Endothelial cell of umbilical vein (primary cell): ENCODE data around the gene CALHM6. TPM values are rescaled to one million over a fixed set of nuclear protein-coding genes. Genes with fewer than 3 reads are reported as not detected.

Experiments used
- BruUV-seq: library from RNA; stranded (reverse); fragments of 400-500 nt; replicated peaks from 2 replicates; lab custom pipeline; 2021; lab: Mats Ljungman, UMichigan
- CTCF ChIA-PET: fragments of 300-600, 350-600 bp; sonication (Branson Sonifier 250); formaldehyde crosslinking; loops from one replicate; lab custom pipeline; 2021; ENCODE audit warnings: antibody characterized with exemption, inconsistent platforms; lab: Charles Lee
- POLR2A ChIA-PET: fragments of 300-600, 350-600 bp; sonication (Branson Sonifier 250); formaldehyde crosslinking; loops from one replicate; lab custom pipeline; 2021; ENCODE audit warnings: antibody characterized with exemption, inconsistent platforms; lab: Charles Lee
- DNase-seq: peaks from one replicate; pipeline ENCODE4 v3.0.0-alpha.2; 2011; ENCODE audit warnings: low read depth, low spot score
- FAIRE-seq: peaks from 2 replicates; lab custom pipeline; 2011; peaks lifted over from hg19 to GRCh38; lab: Jason Lieb, UNC
- H2AFZ ChIP-seq: 2 replicates; pipeline ENCODE4 v1.6.0; 2012; ENCODE audit warnings: low read depth, low read length, control low read depth, inconsistent platforms
- H3K27ac ChIP-seq: 2 replicates; pipeline ENCODE4 v1.5.1; 2011; ENCODE audit warnings: low read depth, mild to moderate bottlenecking, control low read depth, low read length, moderate library complexity; ENCODE audit not compliant: insufficient read depth
- H3K27me3 ChIP-seq, 2 experiments: 2 replicates each; pipeline versions ENCODE4 v1.6.0 to v1.6.1; 2011; ENCODE audit warnings: low read length in 2 of 2, mixed read lengths in 1 of 2; ENCODE audit not compliant: control insufficient read depth in 2 of 2, insufficient read depth in 2 of 2
- H3K36me3 ChIP-seq, 2 experiments: 2 replicates in 1 of 2; 3 replicates in 1 of 2; pipeline ENCODE4 v1.5.1; 2011; ENCODE audit warnings: low read length in 2 of 2, mild to moderate bottlenecking in 1 of 2, moderate library complexity in 1 of 2; ENCODE audit not compliant: control insufficient read depth in 2 of 2, insufficient read depth in 2 of 2; ENCODE audit errors: extremely low read depth in 1 of 2
- H3K4me1 ChIP-seq: 3 replicates; pipeline ENCODE4 v1.5.1; 2011; ENCODE audit warnings: mild to moderate bottlenecking, low read length; ENCODE audit not compliant: control insufficient read depth, insufficient read depth; ENCODE audit errors: extremely low read depth
- H3K4me2 ChIP-seq: 2 replicates; pipeline ENCODE4 v1.6.1; 2011; ENCODE audit warnings: low read length, control low read depth, mixed read lengths; ENCODE audit not compliant: insufficient read depth
- H3K4me3 ChIP-seq, 3 experiments: fragments of 200-600 bp in 1 of 3; sonication (generic), shearing (Covaris generic) in 1 of 3; replicated peaks in 1 of 3; 2 replicates each; pipeline ENCODE4 v1.5.1; 2011 to 2016; ENCODE audit warnings: control low read depth in 3 of 3, low read length in 3 of 3, mild to moderate bottlenecking in 2 of 3, inconsistent platforms in 1 of 3, low read depth in 1 of 3, moderate library complexity in 1 of 3; ENCODE audit not compliant: insufficient read depth in 1 of 3
- H3K79me2 ChIP-seq: 2 replicates; pipeline ENCODE4 v1.6.0; 2012; ENCODE audit warnings: low read length, inconsistent platforms; ENCODE audit not compliant: control insufficient read depth, insufficient read depth
- H3K9ac ChIP-seq: replicated peaks from 2 replicates; pipeline ENCODE3; 2011; ENCODE audit warnings: low read length, control low read depth; ENCODE audit not compliant: insufficient read depth; ENCODE audit errors: extremely low read depth
- H3K9me1 ChIP-seq: replicated peaks from 3 replicates; pipeline ENCODE4 v1.6.0; 2011; ENCODE audit warnings: mild to moderate bottlenecking, low read length; ENCODE audit not compliant: control insufficient read depth, insufficient read depth; ENCODE audit errors: extremely low read depth
- H3K9me3 ChIP-seq: replicated peaks from 2 replicates; pipeline ENCODE4 v1.5.1; 2012; ENCODE audit warnings: low read length, inconsistent platforms; ENCODE audit not compliant: control insufficient read depth, insufficient read depth
- H4K20me1 ChIP-seq: replicated peaks from 2 replicates; pipeline ENCODE3; 2011; ENCODE audit warnings: mild to moderate bottlenecking, low read length; ENCODE audit not compliant: control insufficient read depth, insufficient read depth; ENCODE audit errors: extremely low read depth
- CTCF ChIP-seq, 2 donors: IDR thresholded peaks; 1 replicate in 1 of 2; 2 replicates in 1 of 2; pipeline ENCODE4 v1.5.1; 2011; ENCODE audit warnings: low read length in 2 of 2, mild to moderate bottlenecking in 2 of 2, moderate library complexity in 2 of 2, control low read depth in 1 of 2, inconsistent platforms in 1 of 2, low read depth in 1 of 2; ENCODE audit not compliant: insufficient read depth in 1 of 2; ENCODE audit errors: extremely low read depth in 1 of 2
- EZH2 ChIP-seq: IDR thresholded peaks from 2 replicates; pipeline ENCODE4 v1.6.1; 2012; ENCODE audit warnings: borderline replicate concordance, low read depth, mild to moderate bottlenecking, moderate library complexity, low read length, inconsistent platforms; ENCODE audit not compliant: severe bottlenecking
- FOS ChIP-seq: IDR thresholded peaks from 2 replicates; pipeline ENCODE4 v1.6.1; 2011; ENCODE audit warnings: mild to moderate bottlenecking, low read length, moderate library complexity, borderline replicate concordance; ENCODE audit not compliant: insufficient read depth
- GATA2 ChIP-seq: IDR thresholded peaks from 2 replicates; pipeline ENCODE4 v1.7.0; 2011; ENCODE audit warnings: low read depth, mild to moderate bottlenecking, moderate library complexity, mixed read lengths, low read length; ENCODE audit not compliant: insufficient read length, insufficient read depth
- JUN ChIP-seq: IDR thresholded peaks from 2 replicates; pipeline ENCODE4 v1.6.1; 2011; ENCODE audit warnings: borderline replicate concordance, low read depth; ENCODE audit not compliant: insufficient read length, insufficient read depth
- MAX ChIP-seq: IDR thresholded peaks from 2 replicates; pipeline ENCODE4 v1.6.1; 2011; ENCODE audit not compliant: insufficient read depth, insufficient read length
- MYC ChIP-seq: IDR thresholded peaks from one replicate; pipeline ENCODE4 v1.6.1; 2011; ENCODE audit warnings: mild to moderate bottlenecking, low read depth, low read length
- POLR2A ChIP-seq: IDR thresholded peaks from 2 replicates; pipeline ENCODE4 v1.6.1; 2012; ENCODE audit warnings: low read depth, mild to moderate bottlenecking, control low read depth, low read length
- POLR2AphosphoS5 ChIP-seq: IDR thresholded peaks from 2 replicates; pipeline ENCODE4 v1.6.1; 2012; ENCODE audit warnings: low read depth, mild to moderate bottlenecking, control low read depth, low read length, moderate library complexity; ENCODE audit not compliant: insufficient read depth
- dilution Hi-C: fragments of 300-500 bp; cut with MboI; formaldehyde crosslinking; loops from one replicate; pipeline ENCODE4 v1.15.0; 2019; ENCODE audit warnings: low sequenced_read_pairs; ENCODE audit not compliant: extremely low pct_ligation_motif_present
- intact Hi-C: fragments of 100-400 bp; cut with micrococcal nuclease; formaldehyde crosslinking; loops from one replicate; pipeline ENCODE4 v1.10.0; 2022
- polyA plus RNA-seq, 4 experiments: library from polyadenylated mRNA; depleted of rRNA in 3 of 4; stranded (reverse) in 3 of 4; unstranded in 1 of 4; fragments of >200 nt; gene quantifications; 2 replicates each; pipeline versions ENCODE4 v1.2.1 to v1.2.3, GENCODE V29; 2011 to 2012; ENCODE audit warnings: missing spikeins in 1 of 4
- total RNA-seq: library from RNA; stranded (reverse); gene quantifications from 2 replicates; pipeline ENCODE4 v1.2.3, GENCODE V29; 2021

CALHM6 gene
- total and polyA plus RNA-seq, 2 donors (not counting 3 experiments of a cell fraction or from before 2014, with no cell fraction given): 0.08 TPM; not detected in 1

GRCh38 chr6:116443105-116443504, 18.1 kb upstream of the CALHM6 start:
- H3K9me3 ChIP-seq: no peaks in the 10 kb centered on the region
- H3K9ac ChIP-seq: no peak overlapping the region
- no TSS peak for BruUV-seq
- CTCF ChIA-PET: interaction anchor here (1.0 to 4.4 kb wide), 6 partner anchors 10 to 225 kb away, joined by 3 to 36 read pairs (median 4); partner anchors contain the start of gene CALHM5
- no peak for TF ChIP-seq CTCF (IDR thresholded peaks at IDR 0.05; ENCODE audit: extremely low read depth in 1 of 2, insufficient read depth in 1 of 2, low read depth in 1 of 2, low read length in 2 of 2)
- no peak for TF ChIP-seq POLR2AphosphoS5
- TF ChIP-seq GATA2: no peak
- no peak for TF ChIP-seq MAX
- TF ChIP-seq POLR2A: no peak
- no peak for TF ChIP-seq FOS
- no peak for TF ChIP-seq EZH2
- no peak for TF ChIP-seq MYC
- no peak for TF ChIP-seq JUN
- H4K20me1 ChIP-seq: no peaks in the 10 kb centered on the region
- H3K9me1 ChIP-seq: no peaks in the 10 kb centered on the region
- H3K27ac ChIP-seq: no peak overlapping the region
- H3K36me3 ChIP-seq: no peaks in the 10 kb centered on the region
- intact Hi-C loops: loop anchor here (5.0 kb wide), 1 partner anchor 156 kb away; no protein-coding TSS in a partner anchor
- FAIRE-seq (no peak), DNase-seq (no peak)
- H3K27me3 ChIP-seq: no peaks in the 10 kb centered on the region
- no peak overlapping the region for H2AFZ ChIP-seq
- peaks cover 3% of the 10 kb centered on the region for H3K4me1 ChIP-seq
- POLR2A ChIA-PET: no interaction called here
- dilution Hi-C loops: no loop called here
- H3K4me3 ChIP-seq: no peak overlapping the region
- H3K4me2 ChIP-seq: no peak overlapping the region
- H3K79me2 ChIP-seq: no peaks in the 10 kb centered on the region
